HepG2 (cell line): ENCODE results near the gene RICTOR. TPM values are rescaled to one million over a fixed set of nuclear protein-coding genes. Genes with fewer than 3 reads are reported as not detected.

Source experiments
- AHR ChIP-seq: IDR thresholded peaks from 2 replicates; pipeline ENCODE4 v1.6.1; 2018; ENCODE audit warnings: missing genetic modification reagents, missing compliant biosample characterization
- CERS6 ChIP-seq: sonication (generic); formaldehyde crosslinking; IDR thresholded peaks from 2 replicates; pipeline ENCODE4 v1.5.0; 2020; ENCODE audit warnings: missing genetic modification reagents
- CSRNP2 ChIP-seq: sonication (generic); formaldehyde crosslinking; conservative IDR thresholded peaks from 2 replicates; pipeline ENCODE4 v1.8.0; 2022; ENCODE audit warnings: low read depth, missing genetic modification reagents
- ELK4 ChIP-seq: sonication (generic); formaldehyde crosslinking; IDR thresholded peaks from 2 replicates; pipeline ENCODE4 v1.9.0; 2021; ENCODE audit warnings: missing genetic modification reagents, borderline replicate concordance
- GATAD1 ChIP-seq: IDR thresholded peaks from 2 replicates; pipeline ENCODE4 v1.6.1; 2016; ENCODE audit warnings: missing genetic modification reagents, missing compliant biosample characterization
- JARID2 ChIP-seq: sonication (generic); formaldehyde crosslinking; IDR thresholded peaks from 2 replicates; pipeline ENCODE4 v1.8.1; 2023; ENCODE audit warnings: missing genetic modification reagents, inconsistent platforms; ENCODE audit not compliant: insufficient replicate concordance
- MIER2 ChIP-seq: IDR thresholded peaks from 2 replicates; pipeline ENCODE4 v1.6.1; 2016; ENCODE audit warnings: missing biosample characterization, missing genetic modification reagents
- MTERF4 ChIP-seq: sonication (generic); formaldehyde crosslinking; IDR thresholded peaks from 2 replicates; pipeline ENCODE4 v1.8.0; 2023; ENCODE audit warnings: mild to moderate bottlenecking, missing genetic modification reagents
- PTBP1 ChIP-seq: fragments of 200-400 bp; formaldehyde crosslinking; IDR thresholded peaks from 2 replicates; pipeline ENCODE4 v1.6.1; 2018; ENCODE audit warnings: low read length, low read depth; ENCODE audit not compliant: poor library complexity, severe bottlenecking
- RFX3 ChIP-seq: IDR thresholded peaks from 2 replicates; pipeline ENCODE4 v1.6.1; 2016; ENCODE audit warnings: missing biosample characterization, missing genetic modification reagents
- SKIL ChIP-seq: sonication (generic); formaldehyde crosslinking; IDR thresholded peaks from 2 replicates; pipeline ENCODE4 v1.8.0; 2022; ENCODE audit warnings: missing genetic modification reagents, mild to moderate bottlenecking, moderate library complexity, borderline replicate concordance
- SOX5 ChIP-seq: IDR thresholded peaks from 2 replicates; pipeline ENCODE4 v1.6.1; 2016; ENCODE audit warnings: borderline replicate concordance
- STAT6 ChIP-seq: sonication (generic); formaldehyde crosslinking; IDR thresholded peaks from 2 replicates; pipeline ENCODE4 v1.4.0; 2020; ENCODE audit warnings: missing genetic modification reagents, mild to moderate bottlenecking, borderline replicate concordance
- ZKSCAN1 ChIP-seq: fragments of 150-350 bp; IDR thresholded peaks from 2 replicates; pipeline ENCODE4 v1.6.1; 2014; ENCODE audit warnings: low read length
- ZMYM3 ChIP-seq: sonication (generic); formaldehyde crosslinking; IDR thresholded peaks from 2 replicates; pipeline ENCODE4 v1.5.1; 2020; ENCODE audit warnings: mild to moderate bottlenecking, missing genetic modification reagents
- ZNF24 ChIP-seq: fragments of 450-650 bp; IDR thresholded peaks from 2 replicates; pipeline ENCODE4 v1.6.1; 2017; ENCODE audit warnings: antibody characterized with exemption, mild to moderate bottlenecking
- ZNF253 ChIP-seq: sonication (generic); formaldehyde crosslinking; IDR thresholded peaks from 2 replicates; pipeline ENCODE4 v1.8.0; 2022; ENCODE audit warnings: mild to moderate bottlenecking, missing genetic modification reagents, borderline replicate concordance
- ZNF678 ChIP-seq: sonication (generic); formaldehyde crosslinking; IDR thresholded peaks from 2 replicates; pipeline ENCODE4 v1.4.0; 2020; ENCODE audit warnings: mild to moderate bottlenecking, missing genetic modification reagents
- ZNF816 ChIP-seq: sonication (generic); formaldehyde crosslinking; IDR thresholded peaks from 2 replicates; pipeline ENCODE4 v1.8.0; 2022; ENCODE audit warnings: missing genetic modification reagents, mild to moderate bottlenecking, borderline replicate concordance
- ZSCAN30 ChIP-seq: sonication (generic); formaldehyde crosslinking; IDR thresholded peaks from 2 replicates; pipeline ENCODE4 v1.5.0; 2020; ENCODE audit warnings: mild to moderate bottlenecking, missing genetic modification reagents
- polyA plus RNA-seq, 8 experiments: library from polyadenylated mRNA; depleted of rRNA in 3 of 8; stranded (reverse) in 7 of 8; unstranded in 1 of 8; fragments of >200 nt; fragmentation: Illumina TruSeq in 4 of 8; extraction: Trizol in 4 of 8; gene quantifications; 2 replicates each; pipeline versions ENCODE4 v1.2.1 to v1.2.3, GENCODE V29; 2011 to 2016; ENCODE audit warnings: low read depth in 4 of 8, missing spikeins in 1 of 8, mixed read lengths in 1 of 8; ENCODE audit not compliant: insufficient read depth in 1 of 8
- total RNA-seq, 5 experiments: library from RNA; depleted of rRNA; stranded (reverse); fragments of >200 nt; fragmentation: Illumina TruSeq; extraction: Trizol; gene quantifications; 2 replicates each; pipeline ENCODE4 v1.2.3, GENCODE V29; 2016; ENCODE audit warnings: low read depth in 1 of 5

The RICTOR gene
- total and polyA plus RNA-seq, 2 of the 13 experiments (the other 11 are each of a cell fraction or from before 2014, with no cell fraction given), result 10.7 to 15.4 TPM

GRCh38 chr5:39102684-39103155 is 28.5 kb upstream of the RICTOR start (continued):
- TF ChIP-seq MTERF4 (CRISPR knock-in tag), result no peak
- no peak for TF ChIP-seq ZNF678 (CRISPR knock-in tag)
- no peak for TF ChIP-seq ELK4
- TF ChIP-seq ZNF253 (CRISPR knock-in tag), result no peak
- TF ChIP-seq STAT6 (CRISPR knock-in tag), result no peak
- TF ChIP-seq MIER2 (CRISPR knock-in tag), result peak; percentile 68; the same call in 1 of the 2 replicates
- TF ChIP-seq SOX5 (CRISPR knock-in tag), result peak; percentile 84; the same call in 1 of the 2 replicates
- TF ChIP-seq ZNF24, result no peak
- 0 out of 2 replicates have a peak, but pooled peaks have one; percentile 36 for TF ChIP-seq GATAD1 (CRISPR knock-in tag)
- no peak for TF ChIP-seq RFX3 (CRISPR knock-in tag)
- TF ChIP-seq CSRNP2 (CRISPR knock-in tag), result no peak
- no peak for TF ChIP-seq PTBP1
- TF ChIP-seq ZMYM3, result no peak
- no peak for TF ChIP-seq AHR (CRISPR knock-in tag)
- no peak for TF ChIP-seq ZSCAN30
- no peak for TF ChIP-seq ZNF816 (CRISPR knock-in tag)
- no peak for TF ChIP-seq ZKSCAN1
- no peak for TF ChIP-seq JARID2 (CRISPR knock-in tag)
- TF ChIP-seq SKIL (CRISPR knock-in tag), result peak; percentile 81; the same call in 1 of the 2 replicates
- TF ChIP-seq CERS6 (CRISPR knock-in tag), result no peak
